RPMI7951 (cell line): Measurements from ENCODE around the gene NFIA. TPM values are rescaled to one million over a fixed set of nuclear protein-coding genes. Genes with fewer than 3 reads are reported as not detected.

Experiments
- DNase-seq: peaks from one replicate; pipeline ENCODE4 v3.0.0-alpha.2; 2012; ENCODE audit warnings: low read depth
- total RNA-seq: library from RNA; depleted of rRNA; stranded (reverse); fragments of >200 nt; shearing (Covaris generic); gene quantifications from 2 replicates; pipeline ENCODE4 v1.2.3, GENCODE V29; 2014

NFIA gene
- total RNA-seq, 1 experiment from 2014 or later: 3.0 TPM

DNA sequence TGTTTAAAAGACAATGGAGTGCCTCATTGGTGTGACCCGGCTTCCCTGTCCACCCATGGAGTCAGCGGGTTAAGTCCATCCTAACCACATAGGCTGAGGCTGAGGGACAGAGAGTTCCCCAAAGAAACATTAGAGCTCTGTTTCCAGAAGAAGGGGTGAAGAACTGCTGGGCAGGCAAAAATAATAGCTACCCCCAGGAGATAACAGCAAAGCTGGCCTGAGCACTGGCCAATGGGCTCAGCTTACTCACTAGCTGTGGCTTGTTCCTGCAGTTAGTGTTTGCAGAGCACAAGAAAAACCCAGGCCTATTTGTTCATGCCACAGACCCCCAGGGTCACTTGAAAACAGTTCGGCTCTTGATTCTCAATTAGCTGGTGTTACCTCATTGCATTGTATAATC, 311.2 kb downstream of the NFIA start:
- DNase-seq: no peak

DNA sequence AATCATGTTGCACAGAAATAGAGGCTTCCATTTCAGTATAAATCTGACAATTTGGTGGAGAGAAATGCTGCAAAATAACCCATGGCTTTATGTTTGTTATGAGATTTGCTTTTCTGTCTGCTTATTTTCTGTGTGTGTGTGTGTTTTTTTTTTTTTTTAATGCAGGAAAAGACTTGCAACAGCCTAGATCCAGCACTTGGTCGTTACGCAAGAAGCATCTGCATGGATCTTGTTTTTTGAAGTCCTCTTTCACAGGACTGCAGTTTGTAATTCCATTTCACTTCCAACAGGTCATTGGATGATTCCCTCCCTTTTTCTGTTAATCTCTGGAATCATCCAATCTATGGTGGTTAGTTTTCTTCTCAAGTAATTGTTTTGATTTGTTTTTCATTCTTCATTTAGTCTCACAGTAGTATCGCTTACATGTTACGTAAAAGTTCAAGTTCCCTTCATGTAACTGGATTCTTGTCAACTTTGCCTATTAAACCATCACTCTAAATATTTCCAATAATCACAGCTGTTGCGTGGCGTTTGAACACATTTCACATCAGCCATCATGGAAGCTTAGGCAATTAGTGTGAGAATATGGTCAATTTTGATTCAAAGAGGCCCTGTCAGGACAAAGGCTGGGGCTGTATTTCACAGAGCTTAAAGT, 312.9 kb downstream of the NFIA start:
- no peak for DNase-seq

DNA sequence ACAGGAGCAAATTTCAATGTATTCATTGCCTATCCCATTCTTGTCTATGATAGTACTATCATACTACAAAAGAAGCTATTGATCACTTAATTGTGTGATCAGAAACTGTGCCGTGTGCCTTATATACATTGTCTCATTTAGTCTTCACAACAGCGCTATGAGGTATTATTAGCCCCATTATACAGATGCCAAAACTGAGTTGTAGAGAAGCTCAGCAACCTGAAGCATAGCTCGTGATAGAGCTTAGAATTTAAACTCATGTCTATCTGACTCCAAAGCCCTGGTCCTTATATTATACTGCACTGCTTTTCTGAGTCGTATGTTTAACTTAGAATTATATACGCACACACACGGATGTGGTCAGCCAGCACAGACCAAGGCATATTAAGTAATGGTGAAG, 315.1 kb downstream of the NFIA start:
- DNase-seq: no peak

DNA sequence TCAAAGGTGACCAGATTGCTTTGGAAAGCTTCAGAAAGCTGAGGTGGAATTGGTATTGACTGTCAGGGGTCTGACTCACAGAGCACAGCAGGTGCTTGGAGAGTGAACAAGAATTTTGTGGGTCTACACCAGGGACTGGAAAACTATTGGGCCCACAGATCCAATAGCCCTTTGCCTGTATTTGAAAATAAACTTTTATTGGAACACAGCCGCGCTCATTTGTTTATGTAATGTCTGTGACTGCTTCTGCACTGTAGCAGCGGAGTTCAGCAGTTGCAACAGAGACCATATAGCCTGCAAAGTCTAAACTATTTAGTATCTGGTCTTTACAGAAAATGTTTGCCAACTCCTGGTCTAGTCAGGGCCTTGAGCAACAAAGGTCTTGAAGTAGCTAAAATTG, 315.6 kb downstream of the NFIA start:
- DNase-seq: no peak

DNA sequence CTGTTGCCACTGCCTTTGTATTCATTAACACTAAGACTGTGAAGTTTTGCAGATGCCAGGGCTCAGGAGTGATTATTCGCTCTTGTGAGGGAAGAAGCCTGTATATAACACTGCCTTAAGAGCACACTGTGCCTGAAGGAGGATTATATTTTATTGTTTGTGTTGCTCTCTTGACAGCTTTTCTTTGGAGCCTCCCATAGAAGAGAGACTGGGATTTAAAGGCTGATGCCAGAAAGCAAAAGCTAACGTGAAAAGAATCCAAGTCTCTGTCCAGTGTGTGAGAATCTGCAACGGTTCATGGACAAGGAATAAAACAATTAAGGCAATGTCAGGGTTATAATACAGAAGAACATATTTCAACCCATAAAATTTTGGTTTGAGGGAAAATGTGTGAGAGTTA, 316.8 kb downstream of the NFIA start:
- no peak for DNase-seq

- DNase-seq: no peak
Measured at GRCh38 chr1:61400131-61400770, 317.9 kb downstream of the NFIA start.

GRCh38 chr1:61400997-61401396, 318.6 kb downstream of the NFIA start:
- no peak for DNase-seq

GRCh38 chr1:61403679-61404596, 321.6 kb downstream of the NFIA start:
- no peak for DNase-seq

DNA sequence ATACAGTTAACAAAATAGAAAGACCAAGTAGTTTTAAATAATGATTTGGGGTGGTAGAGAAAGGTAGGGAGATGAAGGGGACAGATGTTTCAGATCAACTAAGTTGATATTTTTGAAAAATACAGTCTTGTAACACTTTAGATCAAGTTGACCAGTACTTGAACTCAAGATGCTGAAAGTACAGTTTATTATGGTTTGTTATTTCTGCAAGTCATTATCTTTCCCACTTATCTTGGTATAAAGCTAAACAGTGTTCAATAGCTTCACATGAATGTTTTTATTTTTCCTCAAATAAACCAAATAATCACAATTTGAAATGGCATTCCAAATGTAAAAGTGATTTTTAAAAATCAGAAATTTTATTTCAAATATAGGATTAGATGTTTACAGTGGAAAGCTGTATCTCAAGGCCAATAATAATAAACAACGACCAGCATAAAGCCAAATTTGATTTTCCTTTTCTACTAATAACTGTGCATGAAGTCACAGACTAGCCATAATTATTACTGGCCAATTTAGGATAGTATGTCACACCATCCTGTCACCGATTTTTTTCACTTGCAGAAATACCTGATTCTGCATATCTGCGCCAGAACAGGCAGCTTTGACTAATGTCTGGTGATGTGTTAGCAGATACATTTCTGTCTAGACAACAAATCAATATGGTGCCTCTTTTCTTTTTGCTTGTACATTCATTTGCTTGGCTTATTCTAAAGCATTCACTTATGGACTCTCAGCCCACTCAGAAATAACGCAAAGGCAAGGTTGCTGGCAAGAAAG, 322.4 kb downstream of the NFIA start:
- no peak for DNase-seq

GRCh38 chr1:61406467-61406866, 324.1 kb downstream of the NFIA start:
- no peak for DNase-seq

DNA sequence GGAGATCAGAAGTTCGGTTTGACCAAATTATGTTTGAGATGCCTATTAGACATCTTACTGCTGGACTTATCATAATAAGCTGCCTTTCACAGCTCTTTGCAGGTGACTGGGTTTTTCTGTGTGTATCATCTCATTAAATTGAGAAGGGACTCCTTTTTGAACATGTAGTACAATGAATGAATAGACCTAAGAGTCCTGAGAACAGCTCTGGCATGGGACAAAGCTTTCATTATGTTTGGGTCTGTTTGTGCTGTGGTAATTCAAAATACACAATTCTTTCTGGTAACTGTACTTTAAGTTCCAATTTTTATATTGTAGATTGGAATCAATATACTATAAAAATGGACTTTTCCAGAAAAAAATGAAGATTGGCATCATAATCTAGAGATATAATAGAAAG, 330.2 kb downstream of the NFIA start:
- no peak for DNase-seq

DNA sequence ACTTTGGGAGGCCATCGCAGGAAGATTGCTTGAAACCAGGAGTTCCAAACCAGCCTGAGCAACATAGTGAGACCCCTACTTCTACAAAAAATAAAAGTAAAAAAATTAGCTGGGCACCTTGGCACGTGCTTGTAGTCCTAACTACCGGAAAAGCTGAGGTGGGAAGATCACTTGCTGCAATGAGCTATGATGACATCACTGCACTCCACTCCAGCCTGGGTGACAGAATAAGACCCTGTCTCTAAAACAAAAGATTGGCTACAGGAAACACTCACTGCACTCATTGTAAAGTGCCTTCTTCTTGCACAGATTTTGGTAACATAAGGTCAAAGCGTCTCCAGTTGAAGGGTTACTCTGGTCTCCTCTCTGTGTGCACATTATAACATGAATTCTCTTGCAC, 336.8 kb downstream of the NFIA start:
- DNase-seq: no peak

DNA sequence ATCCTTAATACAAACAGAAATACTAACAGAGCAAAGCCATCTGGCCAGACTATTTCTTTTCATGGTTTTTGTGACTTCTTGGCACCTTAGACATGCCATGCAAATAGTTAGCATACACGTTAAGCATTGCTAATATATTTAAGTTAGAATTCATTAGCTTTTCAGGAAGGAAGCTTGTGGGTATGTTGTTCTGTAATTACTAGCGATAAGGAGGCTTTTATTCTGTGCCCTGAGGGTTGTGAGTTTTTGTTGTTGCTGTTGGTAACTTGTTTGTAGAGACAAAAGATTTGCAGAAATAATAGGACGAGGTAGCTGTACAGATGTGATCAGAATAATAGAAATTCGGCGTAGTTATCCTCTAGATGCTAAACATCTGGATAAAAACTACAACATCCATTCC, 337.3 kb downstream of the NFIA start:
- no peak for DNase-seq

- no peak for DNase-seq
Measured at GRCh38 chr1:61420243-61420642, 337.9 kb downstream of the NFIA start.

DNA sequence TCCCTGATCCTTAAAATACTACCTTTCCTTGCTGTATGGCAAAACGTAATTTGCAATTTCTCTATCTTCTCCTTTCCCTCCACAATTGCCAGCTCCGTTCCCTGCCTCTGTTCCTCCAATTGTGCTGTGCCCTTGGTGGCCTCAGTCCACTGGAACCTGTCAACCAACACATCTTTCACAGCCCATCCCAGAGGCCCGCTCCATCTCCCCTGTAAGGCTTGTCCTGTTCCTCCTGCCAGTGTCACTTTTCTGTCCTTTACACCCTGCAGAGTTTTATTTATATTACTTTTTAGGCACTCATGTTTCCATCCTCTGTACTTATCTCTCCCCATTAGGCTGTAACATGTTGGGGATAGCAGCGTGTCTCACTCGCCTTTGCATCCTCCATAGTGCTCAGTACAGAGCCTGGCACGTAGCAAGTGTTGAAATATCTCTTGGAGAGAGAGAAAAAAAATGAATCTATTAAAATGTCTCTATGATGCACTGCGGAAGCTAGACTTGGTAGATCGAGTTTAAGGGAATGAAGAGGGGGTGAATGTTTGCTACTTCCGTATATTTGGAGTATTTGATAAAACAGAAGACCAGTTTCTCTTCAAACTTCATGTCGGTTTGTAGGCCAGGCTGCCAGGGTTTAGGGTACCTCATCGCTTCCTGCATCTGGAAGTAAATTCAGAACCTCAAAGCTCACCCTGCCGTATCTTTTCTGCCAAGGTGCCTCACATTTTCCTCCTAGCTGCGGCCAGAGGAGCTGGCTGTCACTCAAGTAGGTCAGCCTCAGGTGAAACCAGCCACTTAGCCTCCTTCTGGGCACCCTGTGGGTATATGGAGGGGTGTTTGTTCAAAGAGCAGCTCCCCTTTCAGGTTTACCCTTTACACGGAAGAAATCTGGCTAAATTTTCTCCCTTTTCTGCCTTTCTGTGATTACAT, 338.8 kb downstream of the NFIA start:
- no peak for DNase-seq

DNA sequence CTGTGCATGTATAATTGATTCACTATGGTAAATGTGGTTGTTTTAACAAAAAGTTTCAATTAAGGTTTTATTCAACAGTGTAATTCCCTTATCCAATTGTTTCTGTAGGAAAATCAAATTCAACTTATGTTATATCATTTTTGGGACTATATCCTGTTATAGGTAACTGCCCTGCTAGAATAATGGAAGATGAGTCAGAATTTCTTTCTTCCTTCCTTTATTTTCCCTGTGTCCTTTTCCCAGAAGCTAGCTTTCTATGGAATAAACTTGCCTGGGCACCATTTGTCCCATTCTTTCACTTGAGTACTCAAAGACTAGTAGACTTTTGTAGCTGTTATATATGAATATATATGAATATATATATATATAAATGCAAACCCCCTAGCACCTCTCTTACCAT, 341.3 kb downstream of the NFIA start:
- no peak for DNase-seq

DNA sequence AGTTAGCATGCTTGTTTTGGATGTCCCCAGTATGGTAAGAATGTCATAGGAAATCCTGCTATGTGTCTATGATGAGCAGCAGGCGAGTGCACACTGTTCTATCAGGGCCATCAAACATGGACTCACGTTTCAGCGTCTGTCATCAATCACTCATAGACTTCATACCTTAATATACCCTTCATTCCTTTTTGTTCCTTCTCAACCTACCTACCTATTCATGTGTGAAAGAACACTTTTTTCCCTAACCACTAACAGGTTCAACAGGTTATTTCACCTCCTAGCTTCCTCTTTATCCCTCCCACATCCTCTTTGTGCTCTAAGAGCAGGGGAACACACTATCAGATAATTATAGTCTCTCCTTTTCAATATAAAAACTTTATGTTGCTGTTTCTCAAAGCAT, 342.0 kb downstream of the NFIA start:
- DNase-seq: no peak

GRCh38 chr1:61425040-61425439, 342.7 kb downstream of the NFIA start:
- DNase-seq: no peak

DNA sequence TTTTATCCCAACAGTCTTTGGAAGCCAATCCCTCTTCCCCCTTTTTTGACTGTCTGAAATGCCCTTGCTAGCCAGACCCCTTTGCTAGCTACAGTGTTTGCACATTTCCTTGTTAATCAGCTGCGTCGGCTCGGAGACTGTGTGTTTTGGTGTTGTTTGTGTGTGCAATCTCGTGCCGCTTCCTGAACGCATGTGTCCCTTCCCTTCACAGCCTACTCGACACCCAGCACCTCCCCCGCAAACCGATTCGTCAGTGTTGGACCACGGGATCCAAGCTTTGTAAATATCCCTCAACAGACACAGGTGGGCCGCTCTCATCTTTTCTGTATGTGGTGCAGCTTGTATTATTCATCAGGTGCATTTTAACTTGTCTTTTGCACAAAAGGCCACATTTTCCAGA, 343.9 kb downstream of the NFIA start:
- no peak for DNase-seq

DNA sequence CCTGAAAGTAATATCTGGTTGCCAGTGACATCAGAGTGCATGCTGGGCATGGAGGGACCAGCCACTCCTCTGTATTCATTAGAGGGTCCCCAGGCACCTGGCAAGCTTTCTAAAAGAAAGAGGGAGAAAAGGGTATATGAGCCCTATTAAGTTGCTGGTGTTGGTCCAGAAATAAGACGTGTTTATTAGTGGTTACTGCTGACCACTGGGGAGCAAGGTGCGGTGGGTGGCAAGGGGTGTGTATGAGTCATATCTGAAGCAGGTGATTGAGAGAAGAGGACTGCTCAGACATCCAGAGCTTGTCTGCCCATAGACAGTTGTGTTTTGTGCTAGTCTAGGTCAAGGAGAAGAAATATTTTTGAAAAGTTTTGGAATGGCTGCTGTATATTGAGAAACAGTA, 344.5 kb downstream of the NFIA start:
- no peak for DNase-seq

DNA sequence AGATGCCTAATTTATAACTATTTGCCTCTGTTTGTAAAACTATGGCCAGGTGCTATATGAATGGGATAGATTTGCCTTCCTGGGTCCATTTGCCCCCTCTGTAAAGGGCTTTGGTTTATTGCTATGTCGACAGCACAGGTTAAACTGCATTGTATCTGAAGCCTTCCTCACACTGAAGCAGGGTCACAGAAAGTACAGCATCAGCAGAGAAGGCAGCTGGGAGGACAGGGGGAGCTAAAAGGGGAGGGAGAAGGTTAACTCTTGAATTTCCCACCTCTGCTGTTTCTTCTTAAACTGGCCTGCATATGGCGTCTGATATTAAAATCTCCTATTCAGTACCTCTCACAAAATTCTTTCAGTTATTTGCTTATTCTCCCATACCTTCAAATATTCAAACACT, 345.1 kb downstream of the NFIA start:
- DNase-seq: no peak
